HAP-1 (cell line): ENCODE results near the gene VAMP7.
"Not testable (repeated sequence)": the region's sequence is repeated elsewhere in the genome, so short reads cannot be mapped to it uniquely, and the experiment has no call there.

ENCODE experiments used
- DNase-seq, 2 experiments: peaks; one replicate each; pipeline ENCODE4 v3.0.0-alpha.2; 2016 to 2020; ENCODE audit warnings: low spot score in 2 of 2
- H3K27me3 ChIP-seq: fragments of 250-450 bp; sonication (Bioruptor Pico); 2 replicates; pipeline ENCODE4 v1.5.1; 2020; ENCODE audit warnings: low read depth, mild to moderate bottlenecking, moderate library complexity
- H3K36me3 ChIP-seq: fragments of 250-450 bp; sonication (Bioruptor Pico); replicated peaks from 2 replicates; pipeline ENCODE4 v1.5.1; 2020; ENCODE audit warnings: mild to moderate bottlenecking
- H3K4me1 ChIP-seq: fragments of 250-450 bp; sonication (Bioruptor Pico); 2 replicates; pipeline ENCODE4 v1.5.1; 2020; ENCODE audit warnings: mild to moderate bottlenecking
- H3K4me3 ChIP-seq: fragments of 250-450 bp; sonication (Bioruptor Pico); 2 replicates; pipeline ENCODE4 v1.5.1; 2020; ENCODE audit warnings: mild to moderate bottlenecking, moderate library complexity
- H3K9me3 ChIP-seq: fragments of 250-450 bp; sonication (Bioruptor Pico); 2 replicates; pipeline ENCODE4 v1.5.1; 2020; ENCODE audit warnings: mild to moderate bottlenecking, moderate library complexity
- in situ Hi-C: fragments of 300-500 bp; cut with MboI; formaldehyde crosslinking; loops from 3 replicates; pipeline ENCODE4 v1.14.3; 2020; ENCODE audit warnings: low sequenced_read_pairs, inconsistent platforms, mixed read lengths

The VAMP7 gene

DNA sequence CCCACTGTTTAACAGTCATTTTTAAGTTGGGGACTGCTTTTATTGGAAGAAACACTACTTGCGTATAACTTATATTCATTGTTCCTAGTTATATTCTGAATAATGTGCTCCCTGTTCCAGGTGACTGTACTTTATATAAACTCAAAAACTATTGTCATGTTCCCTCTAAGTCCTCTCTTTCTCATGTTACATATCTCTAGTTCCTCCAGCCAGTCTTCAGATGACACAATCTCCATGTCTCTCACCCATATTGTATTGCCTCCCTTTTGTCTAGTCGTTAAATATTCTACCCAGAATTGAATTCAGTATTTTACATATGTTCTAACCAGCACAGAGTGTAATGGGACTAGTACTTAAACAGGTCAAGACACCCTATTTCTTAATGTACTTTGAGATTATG is 5.3 kb downstream of the VAMP7 start:
- H3K4me3 ChIP-seq: no peak overlapping the region
- H3K4me1 ChIP-seq: peaks cover 7% of the 10 kb centered on the region
- no peaks in the 10 kb centered on the region for H3K9me3 ChIP-seq
- in situ Hi-C loops: no loop called here
- DNase-seq: no peak
- H3K36me3 ChIP-seq: peaks cover 20% of the 10 kb centered on the region
- H3K27me3 ChIP-seq: no peaks in the 10 kb centered on the region

DNA sequence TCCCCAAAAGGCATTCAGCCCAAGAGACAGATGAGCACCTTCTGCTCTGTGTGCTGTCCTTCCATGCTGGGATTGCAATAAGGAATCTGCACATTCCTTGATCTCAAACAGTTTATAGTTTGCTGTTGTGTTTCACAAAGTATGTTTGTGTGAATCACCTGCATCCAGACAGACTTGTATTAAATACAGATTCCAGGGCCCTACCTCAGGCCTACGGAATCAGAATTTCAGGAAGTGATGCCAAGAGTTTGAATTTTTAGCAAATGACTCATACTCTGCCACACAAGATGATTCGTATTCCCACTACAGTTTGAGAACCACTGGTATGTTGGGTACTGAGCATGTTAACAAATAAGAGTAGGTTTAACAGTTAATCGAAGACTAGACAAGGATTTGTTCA is 7.0 kb downstream of the VAMP7 start:
- H3K9me3 ChIP-seq: no peaks in the 10 kb centered on the region
- no peaks in the 10 kb centered on the region for H3K4me1 ChIP-seq
- in situ Hi-C loops: no loop called here
- DNase-seq: no peak
- H3K4me3 ChIP-seq: no peak overlapping the region
- peaks cover 32% of the 10 kb centered on the region for H3K36me3 ChIP-seq
- H3K27me3 ChIP-seq: no peaks in the 10 kb centered on the region

DNA sequence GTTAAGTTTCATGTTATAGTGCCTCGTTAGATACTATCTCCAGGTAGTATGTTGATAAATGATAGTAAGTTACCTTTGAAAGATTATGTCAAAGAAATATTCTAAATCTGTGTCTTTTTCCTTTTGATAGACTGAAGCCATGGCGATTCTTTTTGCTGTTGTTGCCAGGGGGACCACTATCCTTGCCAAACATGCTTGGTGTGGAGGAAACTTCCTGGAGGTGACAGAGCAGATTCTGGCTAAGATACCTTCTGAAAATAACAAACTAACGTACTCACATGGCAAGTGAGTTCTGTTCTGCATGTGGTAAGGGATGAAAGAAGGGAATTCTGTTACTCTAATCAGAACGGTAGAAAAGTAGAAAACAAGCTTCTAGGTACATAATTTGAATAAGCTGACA is 8.2 kb downstream of the VAMP7 start:
- Histone ChIP-seq H3K36me3 (peaks cover 38% of the 10 kb centered on the region), H3K4me3 (no peak overlapping the region), H3K9me3 (no peaks in the 10 kb centered on the region), H3K4me1 (no peaks in the 10 kb centered on the region), H3K27me3 (no peaks in the 10 kb centered on the region)
- DNase-seq: no peak
- in situ Hi-C loops: no loop called here

DNA sequence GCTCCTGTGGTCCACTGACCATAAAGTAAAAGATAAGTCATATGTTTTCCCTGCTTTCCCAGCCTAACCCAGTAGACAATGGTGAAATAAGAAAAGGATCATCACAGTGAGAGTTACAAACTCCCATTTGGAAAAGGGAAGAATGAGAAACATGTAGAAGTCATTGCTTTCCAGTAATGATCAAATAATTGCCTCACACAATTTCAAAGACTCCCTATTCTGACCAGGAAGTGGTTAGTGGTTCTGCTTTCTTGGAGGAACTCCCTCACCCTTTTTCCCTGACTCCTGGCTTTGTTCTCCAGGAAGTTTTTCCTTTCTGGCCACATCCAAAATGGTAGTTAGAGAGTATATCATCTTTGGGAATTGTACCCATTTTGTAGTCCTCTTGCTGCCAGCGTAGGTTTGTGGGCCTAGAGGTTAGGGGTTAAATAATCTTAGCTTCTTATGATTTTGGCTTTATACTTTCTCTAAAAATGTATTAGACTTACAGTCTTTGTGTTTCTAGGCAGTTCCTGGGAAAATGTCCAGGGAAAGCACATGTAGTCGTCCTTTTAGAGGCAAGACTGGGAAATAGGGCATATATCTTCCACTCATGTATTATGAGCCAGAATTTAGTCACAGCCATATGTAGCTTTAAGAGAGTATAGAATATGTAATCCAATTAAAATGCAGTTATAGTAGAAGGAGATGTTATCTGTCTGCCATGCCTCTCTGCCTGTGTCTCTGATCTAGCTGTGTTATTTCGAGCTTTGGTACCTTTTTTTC is 10.5 kb downstream of the VAMP7 start:
- Histone ChIP-seq H3K36me3 (peaks cover 49% of the 10 kb centered on the region), H3K4me3 (no peak overlapping the region), H3K9me3 (no peaks in the 10 kb centered on the region), H3K4me1 (no peaks in the 10 kb centered on the region), H3K27me3 (no peaks in the 10 kb centered on the region)
- DNase-seq: no peak
- in situ Hi-C loops: no loop called here

DNA sequence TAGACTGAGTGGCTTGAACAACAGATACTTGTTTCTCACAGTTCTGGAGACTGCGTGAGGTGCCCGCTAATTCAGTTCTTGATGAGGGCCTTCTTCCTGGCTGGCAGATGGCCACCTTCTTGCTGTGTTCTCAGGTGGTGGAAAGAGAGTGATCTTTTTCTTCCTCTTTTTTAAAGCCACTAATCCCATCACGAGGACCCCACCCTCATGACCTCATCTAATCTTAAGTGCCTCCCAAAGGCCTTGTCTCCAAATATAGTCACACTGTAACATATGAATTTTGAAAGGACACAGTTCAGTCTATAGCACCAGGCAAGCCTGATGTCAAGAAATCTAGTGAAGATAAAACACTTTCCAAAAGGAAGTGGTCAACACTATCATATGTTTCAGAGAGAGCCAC is 12.4 kb downstream of the VAMP7 start:
- Histone ChIP-seq H3K4me1 (no peaks in the 10 kb centered on the region), H3K9me3 (no peaks in the 10 kb centered on the region), H3K4me3 (no peak overlapping the region), H3K36me3 (peaks cover 58% of the 10 kb centered on the region), H3K27me3 (no peaks in the 10 kb centered on the region)
- in situ Hi-C loops: no loop called here
- DNase-seq: no peak

DNA sequence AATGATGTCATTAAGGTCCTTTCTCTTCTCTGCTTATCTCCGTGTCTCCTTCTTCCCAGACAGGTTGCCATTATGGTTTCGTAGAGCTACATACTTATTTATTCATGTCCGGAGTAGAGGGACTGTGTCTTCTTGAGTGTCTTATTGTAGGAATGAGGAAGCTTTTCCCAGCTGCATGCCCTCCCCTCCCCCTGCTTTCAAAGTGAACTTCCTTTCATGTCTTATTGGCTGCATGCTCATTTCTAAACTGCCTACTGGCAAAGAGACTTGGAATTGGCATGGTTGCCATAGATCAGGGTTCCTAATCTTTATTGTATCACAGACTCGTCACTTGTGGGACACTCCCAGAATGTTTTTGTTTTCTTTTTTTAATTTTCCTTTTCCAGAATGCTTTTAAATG is 15.4 kb downstream of the VAMP7 start:
- Histone ChIP-seq H3K4me1 (no peaks in the 10 kb centered on the region), H3K4me3 (no peak overlapping the region), H3K9me3 (no peaks in the 10 kb centered on the region), H3K27me3 (no peaks in the 10 kb centered on the region), H3K36me3 (peaks cover 55% of the 10 kb centered on the region)
- no peak for DNase-seq
- in situ Hi-C loops: no loop called here

DNA sequence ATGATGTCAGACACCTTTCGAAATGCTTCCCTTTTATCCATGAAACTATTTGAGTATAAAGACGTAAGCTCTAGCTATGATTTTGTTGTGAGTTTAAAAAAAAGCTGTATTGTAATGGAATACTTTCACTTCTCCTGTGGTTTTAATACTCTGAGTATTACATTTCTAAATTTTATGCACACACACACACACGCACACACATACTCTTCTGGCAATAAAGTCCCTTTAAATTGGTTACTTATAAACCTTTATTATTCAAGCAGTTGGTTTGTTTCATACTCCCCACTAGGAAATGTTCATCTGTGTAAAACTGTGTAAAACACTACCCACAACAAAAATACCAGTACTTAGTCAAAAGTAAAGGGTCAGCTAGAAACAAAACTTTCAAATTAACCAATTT is 18.2 kb downstream of the VAMP7 start:
- in situ Hi-C loops: no loop called here
- Histone ChIP-seq H3K36me3 (peaks cover 40% of the 10 kb centered on the region), H3K27me3 (no peaks in the 10 kb centered on the region), H3K4me1 (no peaks in the 10 kb centered on the region), H3K4me3 (no peak overlapping the region), H3K9me3 (no peaks in the 10 kb centered on the region)
- DNase-seq: no peak

DNA sequence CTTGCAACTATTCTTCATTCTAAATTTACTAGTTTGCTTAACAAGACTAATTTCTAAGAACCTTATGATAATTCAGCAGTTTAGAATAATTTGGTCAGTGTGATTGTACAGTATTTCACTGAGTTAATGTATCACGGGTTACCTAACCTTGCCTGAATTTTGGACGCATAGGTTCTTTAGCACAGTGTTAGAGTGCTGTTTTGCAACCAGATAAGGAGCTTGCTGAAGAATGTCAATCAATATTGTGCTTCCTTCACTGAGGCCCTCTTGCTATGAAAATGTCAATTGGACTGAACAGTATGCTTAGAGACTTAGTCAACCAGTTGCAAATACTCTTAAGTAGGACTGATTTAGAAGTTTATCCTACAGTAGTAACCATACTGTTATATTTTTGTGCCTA is 19.6 kb downstream of the VAMP7 start:
- Histone ChIP-seq H3K4me1 (no peaks in the 10 kb centered on the region), H3K27me3 (no peaks in the 10 kb centered on the region), H3K4me3 (no peak overlapping the region), H3K9me3 (no peaks in the 10 kb centered on the region), H3K36me3 (peaks cover 34% of the 10 kb centered on the region)
- in situ Hi-C loops: no loop called here
- DNase-seq: no peak

DNA sequence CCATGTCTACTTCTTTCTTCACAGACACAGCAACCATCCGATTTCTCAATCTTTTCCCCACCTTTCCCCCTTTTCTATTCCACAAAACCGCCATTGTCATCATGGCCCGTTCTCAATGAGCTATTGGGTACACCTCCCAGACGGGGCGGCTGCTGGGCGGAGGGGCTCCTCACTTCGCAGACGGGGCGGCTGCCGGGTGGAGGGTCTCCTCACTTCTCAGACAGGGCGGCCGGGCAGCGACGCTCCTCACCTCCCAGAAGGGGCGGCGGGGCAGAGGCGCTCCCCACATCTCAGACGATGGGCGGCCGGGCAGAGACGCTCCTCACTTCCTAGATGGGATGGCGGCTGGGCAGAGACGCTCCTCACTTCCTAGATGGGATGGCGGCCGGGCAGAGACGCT is 26.5 kb downstream of the VAMP7 start:
- peaks cover 20% of the 10 kb centered on the region for H3K36me3 ChIP-seq
- H3K9me3 ChIP-seq, H3K4me1 ChIP-seq, DNase-seq, in situ Hi-C loops, H3K4me3 ChIP-seq, H3K27me3 ChIP-seq: not testable (repeated sequence)

DNA sequence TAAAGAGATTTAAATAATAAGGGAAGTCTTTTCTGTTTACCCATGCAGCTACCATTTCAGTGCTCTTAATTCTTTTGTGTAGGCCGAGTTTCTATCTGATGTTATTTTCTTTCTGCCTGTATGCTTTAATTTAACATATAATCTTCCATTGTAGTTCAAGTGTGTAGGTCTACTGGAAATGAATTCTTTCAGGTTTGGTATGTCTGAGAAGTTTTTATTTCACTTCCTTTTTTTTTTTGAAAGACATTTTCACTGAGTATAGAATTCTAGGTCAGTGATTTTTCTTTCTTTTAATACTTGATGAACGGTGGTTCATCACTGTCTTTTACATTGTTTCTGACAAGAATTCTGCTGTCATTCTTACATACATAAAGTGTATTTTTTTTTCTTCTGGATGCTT is 42.1 kb downstream of the VAMP7 start:
- Histone ChIP-seq H3K4me3 (no peak overlapping the region), H3K9me3 (no peaks in the 10 kb centered on the region), H3K27me3 (no peaks in the 10 kb centered on the region), H3K36me3 (peaks cover 26% of the 10 kb centered on the region), H3K4me1 (no peaks in the 10 kb centered on the region)
- in situ Hi-C loops: no loop called here
- DNase-seq: no peak

DNA sequence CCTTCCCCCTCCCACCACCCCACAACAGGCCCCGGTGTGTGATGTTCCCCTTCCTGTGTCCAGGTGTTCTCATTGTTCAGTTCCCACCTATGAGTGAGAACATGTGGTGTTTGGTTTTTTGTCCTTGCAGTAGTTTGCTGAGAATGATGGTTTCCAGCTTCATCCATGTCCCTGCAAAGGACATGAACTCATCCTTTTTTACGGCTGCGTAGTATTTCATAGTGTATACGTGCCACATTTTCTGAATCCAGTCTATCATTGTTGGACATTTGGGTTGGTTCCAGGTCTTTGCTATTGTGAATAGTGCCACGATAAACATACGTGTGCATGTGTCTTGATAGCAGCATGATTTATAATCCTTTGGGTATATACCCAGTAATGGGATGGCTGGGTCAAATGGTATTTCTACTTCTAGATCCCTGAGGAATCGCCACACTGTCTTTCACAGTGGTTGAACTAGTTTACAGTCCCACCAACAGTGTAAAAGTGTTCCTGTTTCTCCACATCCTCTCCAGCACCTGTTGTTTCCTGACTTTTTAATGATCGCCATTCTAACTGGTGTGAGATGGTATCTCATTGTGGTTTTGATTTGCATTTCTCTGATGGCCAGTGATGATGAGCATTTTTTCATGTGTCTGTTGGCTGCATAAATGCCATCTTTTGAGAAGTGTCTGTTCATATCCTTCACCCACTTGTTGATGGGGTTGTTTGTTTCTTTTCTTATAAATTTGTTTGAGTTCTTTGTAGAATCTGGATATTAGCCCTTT is 49.9 kb downstream of the VAMP7 start:
- in situ Hi-C loops, H3K27me3 ChIP-seq, H3K4me1 ChIP-seq, H3K4me3 ChIP-seq, DNase-seq, H3K9me3 ChIP-seq, H3K36me3 ChIP-seq: not testable (repeated sequence)

DNA sequence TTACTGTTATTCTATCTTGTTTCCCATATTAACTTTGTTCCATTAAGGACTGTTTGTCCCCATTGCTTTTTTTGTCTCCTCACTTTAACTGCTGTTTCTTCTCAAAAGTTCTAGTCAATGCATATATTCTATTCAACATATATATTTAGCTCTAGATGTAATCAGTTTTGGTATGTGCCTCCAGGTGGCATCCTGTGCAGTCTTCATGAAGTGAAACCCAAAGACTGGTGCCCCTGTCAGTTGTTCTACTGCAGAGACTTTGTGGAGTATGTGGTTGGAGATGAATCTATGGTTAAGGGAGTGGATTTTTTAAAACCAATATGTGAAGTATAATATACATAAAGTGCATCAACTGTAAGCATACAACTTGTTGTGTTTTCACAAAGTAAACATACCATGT is 57.0 kb downstream of the VAMP7 start:
- no peaks in the 10 kb centered on the region for H3K4me1 ChIP-seq
- no peaks in the 10 kb centered on the region for H3K9me3 ChIP-seq
- H3K36me3 ChIP-seq: peaks cover 9% of the 10 kb centered on the region; the same call in 1 of the 2 replicates
- DNase-seq: no peak
- H3K4me3 ChIP-seq: no peak overlapping the region
- in situ Hi-C loops: no loop called here
- no peaks in the 10 kb centered on the region for H3K27me3 ChIP-seq

DNA sequence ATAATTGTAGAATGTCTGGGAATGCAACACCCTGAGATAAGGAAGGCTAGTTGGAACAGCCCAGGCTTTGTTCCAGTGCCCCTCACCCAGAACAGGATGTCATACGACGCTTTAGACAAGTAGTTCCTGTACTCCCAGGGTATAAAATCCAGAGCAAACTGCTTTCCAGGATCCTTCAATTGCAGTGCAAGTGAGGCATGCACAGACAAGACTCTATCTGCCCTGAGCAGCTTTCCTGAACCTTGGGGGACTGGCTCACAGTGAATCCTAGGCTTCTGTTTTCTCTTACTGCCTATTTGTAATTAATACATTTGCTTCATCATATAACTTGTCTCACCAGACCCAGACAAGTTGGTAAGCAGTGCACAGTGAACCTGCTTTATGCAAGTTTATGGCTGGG is 68.0 kb downstream of the VAMP7 start:
- Histone ChIP-seq H3K4me3 (no peak overlapping the region), H3K27me3 (no peaks in the 10 kb centered on the region), H3K9me3 (no peaks in the 10 kb centered on the region), H3K36me3 (no peaks in the 10 kb centered on the region), H3K4me1 (no peaks in the 10 kb centered on the region)
- DNase-seq: no peak
- in situ Hi-C loops: no loop called here

DNA sequence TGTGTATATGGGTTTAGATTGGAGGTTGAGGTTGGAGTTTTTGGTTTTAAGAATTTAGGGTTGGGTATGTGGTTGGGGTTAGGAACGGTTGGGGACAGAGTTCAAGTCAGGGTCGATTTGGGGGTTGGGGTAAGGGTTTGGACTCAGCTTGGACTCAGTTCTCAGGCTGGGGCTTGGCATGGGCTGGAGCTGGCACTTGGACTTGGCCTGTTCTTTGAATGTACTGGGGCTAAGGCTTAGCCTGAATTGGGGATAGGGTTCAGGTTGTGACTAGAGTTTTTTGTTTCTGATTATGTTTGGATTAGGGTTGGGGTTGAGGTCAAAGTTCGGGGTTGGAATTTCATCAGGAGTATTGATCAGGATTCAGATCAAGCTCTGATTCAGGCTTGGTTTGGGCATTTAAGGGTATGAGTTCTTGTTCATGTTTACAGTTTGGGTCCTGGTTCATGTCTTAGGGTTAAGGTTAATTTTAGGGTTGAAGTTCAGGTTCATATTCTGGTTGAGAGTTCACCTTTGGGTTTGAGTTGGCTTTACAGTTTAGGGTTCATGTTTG is 70.2 kb downstream of the VAMP7 start:
- Histone ChIP-seq H3K36me3 (no peaks in the 10 kb centered on the region), H3K27me3 (no peaks in the 10 kb centered on the region), H3K9me3 (0 out of 2 replicates have a peak, but pooled peaks cover 2% of the 10 kb centered on the region), H3K4me3 (no peak overlapping the region), H3K4me1 (no peaks in the 10 kb centered on the region)
- no peak for DNase-seq
- in situ Hi-C loops: no loop called here
